OCI-LY1 (cell line): Measurements from ENCODE around the gene CDH20.

Experiments
- H2AFZ ChIP-seq: fragments of 200-600 bp; sonication (generic), shearing (Covaris generic); 2 replicates; pipeline ENCODE4 v1.6.0; 2014; ENCODE audit warnings: antibody characterized with exemption, mild to moderate bottlenecking, low read length
- H3F3A ChIP-seq: fragments of 200-600 bp; sonication (generic), shearing (Covaris generic); 2 replicates; pipeline ENCODE4 v1.6.0; 2014; ENCODE audit warnings: mild to moderate bottlenecking, antibody characterized with exemption, low read length, moderate library complexity; ENCODE audit not compliant: insufficient read depth
- H3K27ac ChIP-seq: fragments of 200-600 bp; sonication (generic); 2 replicates; pipeline ENCODE4 v1.5.1; 2014; ENCODE audit warnings: low read length, mixed run types, mild to moderate bottlenecking, low read depth; ENCODE audit not compliant: poor library complexity, severe bottlenecking
- H3K27me3 ChIP-seq: fragments of 200-600 bp; sonication (generic); 2 replicates; pipeline ENCODE4 v1.6.0; 2014; ENCODE audit warnings: antibody characterized with exemption, mild to moderate bottlenecking, low read length, moderate library complexity; ENCODE audit not compliant: insufficient read depth
- H3K36me3 ChIP-seq: fragments of 200-600 bp; sonication (generic); 2 replicates; pipeline ENCODE4 v1.6.1; 2014; ENCODE audit warnings: mild to moderate bottlenecking, antibody characterized with exemption, low read length, moderate library complexity, mixed read lengths; ENCODE audit not compliant: insufficient read depth
- H3K4me1 ChIP-seq: fragments of 200-600 bp; sonication (generic); 2 replicates; pipeline ENCODE4 v1.5.1; 2014; ENCODE audit warnings: mild to moderate bottlenecking, low read length, moderate library complexity; ENCODE audit not compliant: insufficient read depth, severe bottlenecking
- H3K4me2 ChIP-seq: fragments of 200-600 bp; sonication (generic), shearing (Covaris generic); 2 replicates; pipeline ENCODE4 v1.6.1; 2014; ENCODE audit warnings: low read length
- H3K4me3 ChIP-seq: fragments of 200-600 bp; sonication (generic); 2 replicates; pipeline ENCODE4 v1.5.1; 2014; ENCODE audit warnings: low read length, low read depth, mild to moderate bottlenecking, mixed read lengths; ENCODE audit not compliant: poor library complexity, severe bottlenecking
- H3K79me2 ChIP-seq: fragments of 200-600 bp; shearing (Covaris generic); 2 replicates; pipeline ENCODE4 v1.6.1; 2016; ENCODE audit warnings: mixed run types, low read length, mixed read lengths; ENCODE audit not compliant: insufficient read depth
- H3K9ac ChIP-seq: fragments of 200-600 bp; sonication (generic), shearing (Covaris generic); 2 replicates; pipeline ENCODE4 v1.6.1; 2014; ENCODE audit warnings: mild to moderate bottlenecking, low read length, mixed read lengths
- H3K9me2 ChIP-seq: fragments of 200-600 bp; sonication (generic), shearing (Covaris generic); 2 replicates; pipeline ENCODE4 v1.6.1; 2014; ENCODE audit warnings: low read depth, mild to moderate bottlenecking, low read length, mixed read lengths
- H3K9me3 ChIP-seq: fragments of 200-600 bp; shearing (Covaris generic); 2 replicates; pipeline ENCODE4 v1.6.1; 2014; ENCODE audit warnings: low read length, mixed read lengths
- H4K20me1 ChIP-seq: fragments of 200-600 bp; sonication (generic), shearing (Covaris generic); 2 replicates; pipeline ENCODE4 v1.6.0; 2016; ENCODE audit warnings: mild to moderate bottlenecking, low read length; ENCODE audit not compliant: insufficient read depth
- CTCF ChIP-seq: fragments of 200-600 bp; sonication (generic), shearing (Covaris generic); IDR thresholded peaks from 2 replicates; pipeline ENCODE4 v1.5.1; 2017; ENCODE audit warnings: mild to moderate bottlenecking, antibody characterized with exemption, low read length, moderate library complexity, mixed read lengths
- EZH2 ChIP-seq: fragments of 200-600 bp; sonication (generic), shearing (Covaris generic); IDR thresholded peaks from 2 replicates; pipeline ENCODE4 v1.8.0; 2017; ENCODE audit warnings: borderline replicate concordance, mixed run types, mild to moderate bottlenecking, antibody characterized with exemption, low read length, moderate library complexity, mixed read lengths

The CDH20 gene

GRCh38 chr18:61295153-61295552, 38.1 kb upstream of the CDH20 start:
- Histone ChIP-seq H3K4me2 (no peak overlapping the region), H3K4me1 (no peaks in the 10 kb centered on the region), H3K9me2 (no peaks in the 10 kb centered on the region), H3K9ac (no peak overlapping the region), H3K4me3 (no peak overlapping the region), H3K9me3 (no peaks in the 10 kb centered on the region), H2AFZ (no peak overlapping the region), H3K79me2 (no peaks in the 10 kb centered on the region), H4K20me1 (no peaks in the 10 kb centered on the region), H3F3A (no peaks in the 10 kb centered on the region), H3K36me3 (no peaks in the 10 kb centered on the region), H3K27ac (no peak overlapping the region), H3K27me3 (no peaks in the 10 kb centered on the region)
- no peak for TF ChIP-seq CTCF
- TF ChIP-seq EZH2 = no peak

GRCh38 chr18:61308004-61308403, 25.2 kb upstream of the CDH20 start:
- Histone ChIP-seq H3F3A (no peaks in the 10 kb centered on the region), H4K20me1 (no peaks in the 10 kb centered on the region), H2AFZ (no peak overlapping the region), H3K36me3 (no peaks in the 10 kb centered on the region), H3K4me3 (no peak overlapping the region), H3K4me2 (no peak overlapping the region), H3K9ac (no peak overlapping the region), H3K9me3 (no peaks in the 10 kb centered on the region), H3K9me2 (no peaks in the 10 kb centered on the region), H3K27me3 (no peaks in the 10 kb centered on the region), H3K27ac (no peak overlapping the region), H3K79me2 (no peaks in the 10 kb centered on the region), H3K4me1 (no peaks in the 10 kb centered on the region)
- no peak for TF ChIP-seq CTCF
- no peak for TF ChIP-seq EZH2

- Histone ChIP-seq H3K4me3 (no peak overlapping the region), H3F3A (no peaks in the 10 kb centered on the region), H3K4me2 (no peak overlapping the region), H3K9me3 (no peaks in the 10 kb centered on the region), H3K4me1 (no peaks in the 10 kb centered on the region), H3K27me3 (no peaks in the 10 kb centered on the region), H3K27ac (no peak overlapping the region), H3K9me2 (no peaks in the 10 kb centered on the region), H2AFZ (no peak overlapping the region), H3K36me3 (no peaks in the 10 kb centered on the region), H4K20me1 (no peaks in the 10 kb centered on the region), H3K9ac (no peak overlapping the region), H3K79me2 (no peaks in the 10 kb centered on the region)
- TF ChIP-seq EZH2 (no peak), CTCF (no peak)
Measured at GRCh38 chr18:61308795-61309393, 24.3 kb upstream of the CDH20 start.
